GM12892 (cell line): ENCODE results near the gene TSKU.
"Not testable (repeated sequence)": the region's sequence is repeated elsewhere in the genome, so short reads cannot be mapped to it uniquely, and the experiment has no call there.

Source experiments
- POLR2A ChIP-seq: IDR thresholded peaks from 2 replicates; pipeline ENCODE4 v1.6.1; 2011; ENCODE audit warnings: low read depth, low read length, control low read depth
- TAF1 ChIP-seq: IDR thresholded peaks from 2 replicates; pipeline ENCODE4 v1.6.1; 2011; ENCODE audit warnings: low read depth, mild to moderate bottlenecking, control low read depth, low read length, borderline replicate concordance

- TF ChIP-seq TAF1, POLR2A: not testable (repeated sequence)
These were observed 43.8 kb downstream of the TSKU start for GRCh38 chr11:76827005-76827404.
